ENCODE measurements around the gene KCNIP4.

- TF ChIP-seq CTCF (IDR thresholded peaks at IDR 0.05) (no peak), EP300 (IDR thresholded peaks at IDR 0.05; ENCODE audit: low read depth) (no peak), POLR2AphosphoS5 (IDR thresholded peaks at IDR 0.05) (no peak), POLR2A (IDR thresholded peaks at IDR 0.05) (no peak)
Measured at GRCh38 chr4:21876711-21877110, 71.9 kb downstream of the KCNIP4 start.

Measured in transverse colon (tissue), 4 donors.